HG03159 (cell line): Measurements from ENCODE around the gene MAP3K5.

Experiments used
- ATAC-seq: cut with Tn5 transposase; IDR thresholded peaks from one replicate; pipeline ENCODE4 v1.9.1; 2021; ENCODE audit warnings: mild to moderate bottlenecking, moderate library complexity; ENCODE audit not compliant: unreplicated experiment

MAP3K5 gene

GRCh38 chr6:136654086-136654485 lies 138.2 kb downstream of the MAP3K5 start:
- no peak for ATAC-seq

GRCh38 chr6:136652656-136653055 lies 139.6 kb downstream of the MAP3K5 start:
- no peak for ATAC-seq

- no peak for ATAC-seq
Observed at GRCh38 chr6:136651982-136652381, 140.3 kb downstream of the MAP3K5 start.

- ATAC-seq: peak; percentile 87
Observed at GRCh38 chr6:136647363-136647852, 144.9 kb downstream of the MAP3K5 start.

- ATAC-seq: no peak
Observed at GRCh38 chr6:136646377-136646776, 145.9 kb downstream of the MAP3K5 start.

- ATAC-seq: no peak
Observed at GRCh38 chr6:136644597-136644952, 147.7 kb downstream of the MAP3K5 start.

GRCh38 chr6:136643850-136644596 lies 148.3 kb downstream of the MAP3K5 start:
- ATAC-seq: no peak

GRCh38 chr6:136641873-136642465 lies 150.3 kb downstream of the MAP3K5 start:
- ATAC-seq: no peak

- no peak for ATAC-seq
Observed at GRCh38 chr6:136641166-136641565, 151.1 kb downstream of the MAP3K5 start.

- no peak for ATAC-seq
Observed at GRCh38 chr6:136640132-136640915, 152.0 kb downstream of the MAP3K5 start.

- ATAC-seq: no peak
Observed at GRCh38 chr6:136639702-136640101, 152.6 kb downstream of the MAP3K5 start.

GRCh38 chr6:136635615-136636014 lies 156.7 kb downstream of the MAP3K5 start:
- ATAC-seq: no peak

- ATAC-seq: no peak
Observed at GRCh38 chr6:136633355-136633754, 158.9 kb downstream of the MAP3K5 start.

GRCh38 chr6:136628996-136629395 lies 163.3 kb downstream of the MAP3K5 start:
- ATAC-seq: no peak

- no peak for ATAC-seq
Observed at GRCh38 chr6:136627191-136627590, 165.1 kb downstream of the MAP3K5 start.

GRCh38 chr6:136625293-136625692 lies 167.0 kb downstream of the MAP3K5 start:
- no peak for ATAC-seq

GRCh38 chr6:136624347-136624746 lies 167.9 kb downstream of the MAP3K5 start:
- ATAC-seq: no peak

GRCh38 chr6:136618086-136618485 lies 174.2 kb downstream of the MAP3K5 start:
- no peak for ATAC-seq

- ATAC-seq: no peak
Observed at GRCh38 chr6:136616527-136616926, 175.8 kb downstream of the MAP3K5 start.

- ATAC-seq: no peak
Observed at GRCh38 chr6:136614994-136615393, 177.3 kb downstream of the MAP3K5 start.

GRCh38 chr6:136614350-136614749 lies 177.9 kb downstream of the MAP3K5 start:
- no peak for ATAC-seq

- no peak for ATAC-seq
Observed at GRCh38 chr6:136613477-136613876, 178.8 kb downstream of the MAP3K5 start.
